Activated CD4-positive, alpha-beta T cell treated with anti-CD3 and anti-CD28 coated beads for 24 hours (primary cell): ENCODE results near the gene RILP.
A peak's percentile ranks its signal among the peaks of the same experiment; 100 is the strongest.

ENCODE experiments used
- DNase-seq, 2 donors: peaks; one replicate each; pipeline ENCODE4 v3.0.0-alpha.2; 2020; ENCODE audit warnings: low read depth in 2 of 2

Gene RILP

GRCh38 chr17:1648173-1648962 is 1.3 kb downstream of the RILP start:
- peak in 1 of 2 donors; percentile 12 for DNase-seq

DNA sequence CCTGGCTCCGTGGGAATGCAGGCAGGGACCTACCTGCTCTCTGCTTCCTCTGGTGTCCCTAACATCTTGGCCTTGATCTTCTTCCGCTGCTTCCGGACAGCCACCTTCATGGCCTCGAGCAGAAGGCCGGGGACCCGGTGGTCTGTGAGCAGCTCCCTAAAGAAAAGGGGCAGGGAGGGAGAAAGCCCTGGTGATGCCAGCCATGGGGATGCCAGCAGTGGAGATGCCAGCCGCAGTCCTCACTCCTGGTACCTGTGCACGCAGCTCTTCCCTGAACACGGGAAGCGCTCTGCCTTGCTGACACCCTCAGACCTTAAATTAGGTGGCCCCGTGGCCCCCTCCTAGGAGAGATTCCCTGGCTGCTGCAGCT is 1.9 kb downstream of the RILP start:
- DNase-seq: no peak

- DNase-seq: no peak
Observed at GRCh38 chr17:1646199-1646875, 3.3 kb downstream of the RILP start.

DNA sequence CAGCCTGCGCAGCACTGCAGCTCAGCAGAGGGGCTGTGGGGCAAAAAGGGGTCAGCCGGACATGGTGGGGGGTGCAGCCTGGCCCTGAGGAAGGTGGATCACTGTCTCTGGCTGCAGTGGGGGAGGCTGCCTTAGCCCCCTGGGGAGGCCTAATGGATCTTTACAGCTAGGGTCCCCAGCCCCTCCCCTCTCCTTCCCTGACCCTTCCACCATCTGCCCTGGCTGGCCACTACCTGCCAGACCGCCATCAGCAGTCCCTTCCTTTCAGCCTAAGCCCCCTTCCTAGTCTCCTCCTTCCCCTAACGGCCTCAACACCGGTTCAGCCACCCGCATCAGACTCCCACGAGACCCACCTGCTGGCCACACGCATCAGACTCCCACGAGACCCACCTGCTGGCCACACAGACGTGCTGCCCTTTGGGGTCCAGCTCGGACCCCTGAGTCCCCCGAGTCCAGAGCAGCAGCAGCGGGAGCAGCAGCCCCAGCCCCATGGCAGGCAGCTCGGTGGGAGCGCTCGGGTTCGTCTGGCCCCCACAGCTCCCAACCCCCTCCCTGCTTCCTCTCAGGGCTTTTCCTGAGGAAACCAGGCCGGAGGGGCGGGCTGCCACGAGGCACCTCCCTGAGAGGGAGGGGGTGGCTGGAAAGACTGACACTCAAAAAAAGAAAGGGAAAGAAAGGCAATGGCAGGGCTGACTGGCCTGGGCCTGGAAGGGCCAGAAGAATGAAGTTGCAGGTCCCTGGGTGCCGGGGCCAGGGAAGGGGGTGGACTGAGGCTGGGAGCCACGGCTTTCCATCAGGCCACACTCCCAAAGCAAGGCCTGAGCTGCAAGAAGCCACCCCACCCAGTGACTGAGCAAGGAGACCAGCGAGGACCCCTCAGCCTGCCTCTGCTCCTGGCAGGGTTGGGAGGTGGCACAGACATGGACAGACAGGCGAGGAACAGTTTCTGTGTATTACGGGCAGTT is 4.2 kb downstream of the RILP start, which contains the start of gene SCARF1:
Gene SCARF1 (minus strand): TSS at position 526 of the 965 bp plus-strand sequence. CDS start 35 bp downstream, at position 491.
- no peak for DNase-seq

GRCh38 chr17:1644493-1645206 is 5.0 kb downstream of the RILP start:
- DNase-seq: peak in 1 of 2 donors; percentile 11

GRCh38 chr17:1643999-1644492 is 5.6 kb downstream of the RILP start:
- DNase-seq: no peak

GRCh38 chr17:1643293-1643998 is 6.2 kb downstream of the RILP start:
- DNase-seq: peak; percentile 16 to 29

DNA sequence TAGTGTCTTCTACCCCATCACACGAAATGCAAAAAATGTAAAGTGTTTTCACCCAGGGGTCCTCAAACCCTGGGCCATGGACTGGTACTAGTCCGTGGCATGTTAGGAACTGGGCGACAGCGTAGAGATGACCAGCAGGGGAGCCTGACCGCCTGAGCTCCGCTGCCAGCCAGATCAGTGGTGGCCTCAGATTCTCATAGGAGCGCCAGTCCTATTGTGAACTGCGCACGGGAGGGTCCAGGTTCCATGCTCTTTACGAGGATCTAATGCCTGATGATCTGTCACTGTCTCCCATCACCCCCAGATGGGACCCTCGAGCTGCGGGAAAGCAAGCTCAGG is 8.6 kb downstream of the RILP start:
- no peak for DNase-seq

DNA sequence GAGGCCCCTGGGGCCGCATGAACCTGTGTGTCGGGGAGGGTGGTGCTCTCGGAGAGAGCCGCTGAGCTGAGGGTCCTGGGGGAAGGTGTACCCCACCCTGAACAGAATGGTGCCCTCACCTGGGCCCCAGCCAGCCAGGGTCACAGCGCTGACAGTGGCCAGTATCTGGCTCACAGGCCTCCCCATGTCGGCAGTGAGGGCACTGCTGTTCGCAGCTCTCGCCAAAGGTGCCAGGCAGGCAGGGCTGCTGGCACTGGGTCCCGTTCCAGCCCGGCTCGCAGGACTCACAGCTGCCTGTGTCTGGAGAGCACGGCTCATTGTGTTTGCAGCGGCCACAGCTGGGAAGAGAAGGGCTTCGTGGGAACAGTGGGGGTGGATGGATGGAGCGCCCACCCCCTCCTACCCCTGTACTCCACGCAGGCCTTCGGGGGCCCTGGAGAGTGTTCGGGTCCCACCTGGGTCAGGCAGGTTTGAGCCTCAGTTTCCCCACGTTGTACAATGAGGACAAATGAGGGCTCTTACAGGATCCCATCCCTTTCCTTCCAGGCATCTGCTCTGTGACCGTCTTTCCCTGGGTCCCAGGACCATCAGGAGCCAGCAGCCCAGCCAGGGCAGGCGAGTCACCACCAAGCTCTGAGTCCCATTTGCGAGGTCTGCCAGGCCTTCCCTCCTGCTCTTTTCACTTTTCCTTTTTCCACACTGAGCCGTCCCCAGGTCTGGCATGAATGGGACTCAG is 9.2 kb downstream of the RILP start:
- no peak for DNase-seq

- no peak for DNase-seq
Observed at GRCh38 chr17:1639549-1640180, 10.0 kb downstream of the RILP start.

- DNase-seq: no peak
Observed at GRCh38 chr17:1638624-1639300, 10.9 kb downstream of the RILP start.

- no peak for DNase-seq
Observed at GRCh38 chr17:1638171-1638590, 11.5 kb downstream of the RILP start.

DNA sequence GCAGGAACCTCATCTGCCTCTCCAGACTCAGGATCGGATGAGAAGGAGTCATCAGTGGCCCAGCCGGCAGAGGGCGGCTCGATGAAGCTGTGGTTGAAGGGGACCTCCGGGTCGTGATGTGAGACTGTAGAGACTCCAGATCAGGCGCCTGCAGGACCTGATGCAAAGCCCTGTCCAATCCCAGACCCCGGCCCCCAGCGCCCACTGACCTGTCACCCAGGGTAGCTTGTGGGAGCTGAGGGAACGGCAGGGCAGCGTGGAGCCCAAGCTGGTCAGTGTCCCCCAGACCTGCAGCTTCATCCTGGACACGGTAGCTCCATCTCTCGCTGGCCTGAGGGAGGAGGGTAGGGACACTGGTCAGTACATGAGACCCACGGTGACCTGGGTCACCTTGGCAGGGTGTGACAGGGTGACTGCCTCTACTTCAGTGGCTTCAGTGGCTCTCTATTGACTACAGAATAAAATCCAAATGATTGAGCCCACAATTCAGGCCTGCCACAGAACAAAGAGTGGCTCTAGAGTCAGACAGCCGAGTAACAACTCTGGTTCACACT is 12.9 kb downstream of the RILP start:
- DNase-seq: no peak

- DNase-seq: no peak
Observed at GRCh38 chr17:1635675-1636465, 13.8 kb downstream of the RILP start.

DNA sequence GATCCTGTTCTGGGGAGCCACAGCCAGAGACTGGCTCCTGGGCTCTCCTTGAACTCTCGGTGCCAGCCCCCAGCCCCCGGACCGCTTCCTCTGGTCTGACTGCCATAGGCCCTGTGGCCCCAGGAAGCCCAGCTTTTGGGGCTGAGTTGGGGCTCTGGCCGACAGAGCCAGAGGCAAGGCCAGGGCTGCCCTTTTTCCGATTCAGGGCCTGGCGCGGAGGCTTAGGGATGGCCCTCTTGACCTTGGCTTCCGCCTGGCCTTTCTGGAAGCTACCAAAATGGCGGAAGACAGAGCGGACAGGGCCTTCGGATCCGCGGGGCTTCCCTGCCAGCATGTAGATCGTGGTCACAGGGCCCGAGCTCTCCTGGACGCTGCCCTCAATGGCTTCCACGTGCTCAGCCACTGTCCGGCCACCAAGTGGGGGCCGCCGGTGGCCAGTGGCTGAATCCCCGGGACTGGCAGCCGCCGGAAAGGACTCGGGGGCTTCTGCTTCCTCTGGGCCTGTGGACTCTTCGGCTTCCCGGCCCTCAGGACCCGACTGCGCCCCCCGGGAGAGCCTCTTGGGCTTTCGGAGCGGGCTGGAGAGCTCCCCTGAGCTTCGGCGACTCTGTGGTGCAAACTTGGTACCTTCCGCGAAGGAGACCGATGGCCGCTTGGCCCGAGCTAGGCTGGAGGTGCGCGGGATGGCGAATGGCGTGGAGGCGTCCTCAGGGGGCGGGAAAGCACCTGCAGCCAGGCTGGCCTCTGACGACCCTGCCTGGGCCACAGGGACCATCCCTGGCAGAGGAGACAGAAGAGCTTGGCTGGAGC is 14.6 kb downstream of the RILP start:
- no peak for DNase-seq

GRCh38 chr17:1630662-1631061 is 19.0 kb downstream of the RILP start:
- DNase-seq: no peak
